ENCODE results near the gene SMG6. TPM values are rescaled to one million over a fixed set of nuclear protein-coding genes. Genes with fewer than 3 reads are reported as not detected.

The SMG6 gene
- total and polyA plus RNA-seq, 2 donors (not counting 3 experiments of a cell fraction or from before 2014, with no cell fraction given): 40.1 to 42.2 TPM

DNA sequence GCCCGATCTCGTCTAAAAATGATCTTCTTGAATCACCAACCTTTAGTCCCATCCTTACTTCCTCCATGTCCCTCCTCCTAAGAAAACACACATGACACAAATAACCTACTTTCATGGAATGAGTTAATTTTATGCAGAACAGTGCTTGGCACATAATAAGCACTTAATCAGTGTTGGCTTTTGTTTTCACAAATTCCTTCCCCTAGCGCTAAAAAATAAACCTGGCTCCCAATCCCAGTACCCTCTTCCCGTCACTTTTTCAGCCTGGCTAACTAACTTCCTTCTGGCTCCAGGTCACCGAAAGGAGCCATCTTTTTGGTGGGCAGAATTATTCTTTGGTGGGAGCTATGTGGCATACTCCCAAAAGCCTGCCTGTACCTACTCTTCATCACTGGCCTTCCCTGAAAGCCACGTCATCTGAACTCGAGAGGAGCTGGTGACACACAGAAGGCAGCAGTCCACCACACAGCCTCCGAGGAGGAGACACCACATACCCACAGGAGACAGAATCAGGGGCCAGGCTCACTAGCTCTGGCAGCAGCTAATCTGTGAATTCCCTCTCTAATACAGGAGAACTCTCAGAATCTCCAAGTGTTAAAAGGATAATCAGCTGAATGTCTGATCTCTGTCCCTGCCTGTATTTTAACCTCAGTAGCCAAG lies 114.5 kb downstream of the SMG6 start:
- TF ChIP-seq GATA2 (IDR thresholded peaks at IDR 0.05; ENCODE audit: insufficient read depth, insufficient read length, low read depth, low read length): no peak
- TF ChIP-seq EZH2 (IDR thresholded peaks at IDR 0.05; ENCODE audit: borderline replicate concordance, low read depth, low read length, severe bottlenecking): no peak
- no peak for TF ChIP-seq FOS (IDR thresholded peaks at IDR 0.05; ENCODE audit: borderline replicate concordance, insufficient read depth, low read length)
- TF ChIP-seq, protein P1, sequence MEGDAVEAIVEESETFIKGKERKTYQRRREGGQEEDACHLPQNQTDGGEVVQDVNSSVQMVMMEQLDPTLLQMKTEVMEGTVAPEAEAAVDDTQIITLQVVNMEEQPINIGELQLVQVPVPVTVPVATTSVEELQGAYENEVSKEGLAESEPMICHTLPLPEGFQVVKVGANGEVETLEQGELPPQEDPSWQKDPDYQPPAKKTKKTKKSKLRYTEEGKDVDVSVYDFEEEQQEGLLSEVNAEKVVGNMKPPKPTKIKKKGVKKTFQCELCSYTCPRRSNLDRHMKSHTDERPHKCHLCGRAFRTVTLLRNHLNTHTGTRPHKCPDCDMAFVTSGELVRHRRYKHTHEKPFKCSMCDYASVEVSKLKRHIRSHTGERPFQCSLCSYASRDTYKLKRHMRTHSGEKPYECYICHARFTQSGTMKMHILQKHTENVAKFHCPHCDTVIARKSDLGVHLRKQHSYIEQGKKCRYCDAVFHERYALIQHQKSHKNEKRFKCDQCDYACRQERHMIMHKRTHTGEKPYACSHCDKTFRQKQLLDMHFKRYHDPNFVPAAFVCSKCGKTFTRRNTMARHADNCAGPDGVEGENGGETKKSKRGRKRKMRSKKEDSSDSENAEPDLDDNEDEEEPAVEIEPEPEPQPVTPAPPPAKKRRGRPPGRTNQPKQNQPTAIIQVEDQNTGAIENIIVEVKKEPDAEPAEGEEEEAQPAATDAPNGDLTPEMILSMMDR (IDR thresholded peaks at IDR 0.05; ENCODE audit: extremely low read depth in 1 of 2, insufficient read depth in 1 of 2, low read depth in 1 of 2, low read length in 2 of 2): no peak
- TF ChIP-seq POLR2AphosphoS5 (IDR thresholded peaks at IDR 0.05; ENCODE audit: insufficient read depth, low read depth, low read length): no peak
- TF ChIP-seq POLR2A (IDR thresholded peaks at IDR 0.05; ENCODE audit: low read depth, low read length): no peak
- no peak for TF ChIP-seq JUN (IDR thresholded peaks at IDR 0.05; ENCODE audit: borderline replicate concordance, insufficient read depth, insufficient read length, low read depth)
- TF ChIP-seq, protein P2, sequence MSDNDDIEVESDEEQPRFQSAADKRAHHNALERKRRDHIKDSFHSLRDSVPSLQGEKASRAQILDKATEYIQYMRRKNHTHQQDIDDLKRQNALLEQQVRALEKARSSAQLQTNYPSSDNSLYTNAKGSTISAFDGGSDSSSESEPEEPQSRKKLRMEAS (IDR thresholded peaks at IDR 0.05; ENCODE audit: insufficient read depth, insufficient read length): no peak
- no peak for TF ChIP-seq MYC (IDR thresholded peaks at IDR 0.05; ENCODE audit: low read depth, low read length)
- Histone ChIP-seq H3K9me1 (replicated peaks; ENCODE audit: control insufficient read depth, extremely low read depth, insufficient read depth, low read length) (no peaks in the 10 kb centered on the region), H3K9me3 (replicated peaks; ENCODE audit: control insufficient read depth, insufficient read depth, low read length) (no peaks in the 10 kb centered on the region), H3K27ac (ENCODE audit: insufficient read depth, low read depth, low read length) (no peak overlapping the region), H4K20me1 (replicated peaks; ENCODE audit: control insufficient read depth, extremely low read depth, insufficient read depth, low read length) (no peaks in the 10 kb centered on the region), H2AFZ (ENCODE audit: low read depth, low read length) (no peak overlapping the region), H3K36me3 (ENCODE audit: control insufficient read depth in 2 of 2, extremely low read depth in 1 of 2, insufficient read depth in 2 of 2, low read length in 2 of 2) (peaks cover 0 to 7% of the 10 kb centered on the region in 2 experiments), H3K27me3 (ENCODE audit: control insufficient read depth in 2 of 2, insufficient read depth in 2 of 2, low read length in 2 of 2) (no peaks in the 10 kb centered on the region), H3K4me1 (ENCODE audit: control insufficient read depth, extremely low read depth, insufficient read depth, low read length) (peaks cover 40% of the 10 kb centered on the region), H3K9ac (replicated peaks; ENCODE audit: extremely low read depth, insufficient read depth, low read length) (no peak overlapping the region), H3K79me2 (ENCODE audit: control insufficient read depth, insufficient read depth, low read length) (no peaks in the 10 kb centered on the region), H3K4me2 (ENCODE audit: insufficient read depth, low read length) (no peak overlapping the region), H3K4me3 (replicated peaks in 1 of 3; ENCODE audit: insufficient read depth in 1 of 3, low read depth in 1 of 3, low read length in 3 of 3) (no peak overlapping the region)
- intact Hi-C loops (cut with micrococcal nuclease): no loop called here
- DNase-seq (ENCODE audit: low read depth, low spot score) (no peak), FAIRE-seq (no peak)
- dilution Hi-C loops (cut with MboI; ENCODE audit: extremely low pct_ligation_motif_present, low sequenced_read_pairs): no loop called here
- POLR2A ChIA-PET: interaction anchor here (2.2 kb wide), 1 partner anchor 10 kb away, joined by 6 read pairs; no protein-coding TSS in a partner anchor
- no TSS peak for BruUV-seq (replicated peaks)
- CTCF ChIA-PET: interaction anchor here (0.6 to 1.7 kb wide), 5 partner anchors 8 to 131 kb away, joined by 3 to 6 read pairs (median 3); no protein-coding TSS in a partner anchor
